Choroid plexus epithelial cell (primary cell): ENCODE data around the gene TNS4.
A peak's percentile ranks its signal among the peaks of the same experiment; 100 is the strongest.

Source experiments
- DNase-seq: peaks from one replicate; pipeline ENCODE4 v3.0.0-alpha.2; 2010; ENCODE audit warnings: low read depth
- H3K4me3 ChIP-seq: 2 replicates; pipeline ENCODE4 v1.5.1; 2011; ENCODE audit warnings: low read depth, mild to moderate bottlenecking, control low read depth, low read length, moderate library complexity
- CTCF ChIP-seq: conservative IDR thresholded peaks from 2 replicates; pipeline ENCODE4 v1.5.1; 2011; ENCODE audit warnings: low read depth, mild to moderate bottlenecking, control low read depth, inconsistent platforms, low read length, moderate library complexity

The TNS4 gene

GRCh38 chr17:40515491-40516041 is 14.1 kb upstream of the TNS4 start:
- H3K4me3 ChIP-seq, result no peak overlapping the region
- TF ChIP-seq CTCF, result no peak
- no peak for DNase-seq

DNA sequence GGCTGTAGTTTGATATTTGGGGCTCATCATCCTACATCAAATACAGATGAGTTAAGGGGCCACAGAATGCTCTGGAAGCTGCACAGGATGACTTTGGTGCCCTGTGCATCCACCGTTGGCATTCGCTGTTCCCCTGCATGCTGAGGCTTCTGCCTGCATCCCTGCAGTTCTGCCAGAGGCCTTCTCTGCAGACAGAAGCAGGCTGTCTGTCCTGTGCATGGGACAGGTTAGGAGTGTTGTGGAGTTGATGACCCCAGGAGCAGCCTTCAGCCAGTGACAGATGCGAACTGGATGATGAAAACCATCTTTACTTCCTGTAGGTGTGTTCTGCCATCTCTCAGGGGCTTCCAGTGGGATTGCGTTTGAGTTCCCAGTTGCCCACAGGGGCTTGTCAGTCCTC is 13.6 kb upstream of the TNS4 start:
- TF ChIP-seq CTCF, result no peak

DNA sequence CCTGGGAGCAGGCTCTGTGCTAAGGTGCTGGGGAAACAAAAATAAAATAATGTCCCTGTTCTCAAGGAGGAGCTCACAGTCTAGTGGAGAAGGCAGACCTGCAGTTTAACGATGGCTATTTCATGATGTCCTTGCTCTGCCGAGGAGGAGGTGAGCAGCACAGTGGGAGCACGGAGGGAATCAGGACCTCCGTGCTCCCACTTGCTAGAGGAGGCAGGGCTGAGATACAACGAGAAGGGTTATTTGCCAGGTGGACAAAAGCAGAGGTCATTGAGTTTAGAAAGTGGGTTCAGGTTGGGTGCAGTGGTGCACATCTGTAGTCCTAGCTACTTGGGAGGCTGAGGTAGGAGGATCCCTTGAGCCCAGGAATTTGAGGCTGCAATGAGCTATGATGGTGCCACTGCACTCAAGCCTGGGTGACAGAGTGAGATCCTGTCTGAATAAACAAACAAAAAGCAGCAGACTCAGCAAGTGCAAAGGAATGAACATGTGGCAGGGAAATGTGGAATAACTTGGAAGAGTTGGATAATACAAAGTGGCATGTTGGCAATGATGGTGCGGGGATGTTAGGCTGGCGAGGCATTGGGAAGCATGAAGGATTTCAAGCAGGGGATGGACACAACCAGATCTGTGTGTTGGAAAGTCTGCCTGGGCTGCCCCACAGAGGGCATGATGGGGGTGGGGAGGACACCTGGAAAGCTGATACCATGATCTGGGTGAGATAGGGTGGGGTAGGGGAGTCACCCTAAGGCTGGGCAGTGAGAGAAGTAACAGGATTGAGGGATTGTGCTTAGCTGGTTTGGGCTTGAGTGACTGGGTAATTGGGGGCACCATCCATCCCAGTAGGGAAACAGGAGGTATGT is 12.8 kb upstream of the TNS4 start:
- no peak overlapping the region for H3K4me3 ChIP-seq
- TF ChIP-seq CTCF, result no peak
- no peak for DNase-seq

More for the DNA sequence above, 13.6 kb upstream of the TNS4 start:
- DNase-seq, result no peak
- H3K4me3 ChIP-seq, result no peak overlapping the region

GRCh38 chr17:40511667-40512220 is 10.3 kb upstream of the TNS4 start:
- no peak for DNase-seq
- no peak overlapping the region for H3K4me3 ChIP-seq
- no peak for TF ChIP-seq CTCF

DNA sequence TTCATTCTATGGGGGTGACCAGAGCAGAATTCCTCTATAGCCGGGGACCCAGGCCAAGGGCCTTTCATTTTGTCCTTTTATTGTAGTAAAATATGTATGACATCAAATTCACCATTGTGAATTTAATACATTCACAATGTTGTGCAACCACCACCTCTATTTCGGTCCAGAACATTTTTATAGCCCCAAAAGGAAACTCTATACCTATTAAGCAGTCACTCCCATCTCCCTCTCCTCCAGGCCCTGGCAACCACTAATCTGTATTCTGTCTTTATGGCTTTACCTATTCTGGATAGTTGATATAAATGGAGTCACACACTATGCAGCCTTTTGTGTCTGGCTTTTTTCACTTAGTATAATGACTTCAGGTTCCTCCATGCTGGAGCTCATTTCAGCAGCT is 9.7 kb upstream of the TNS4 start:
- DNase-seq, result peak; percentile 30
- no peak overlapping the region for H3K4me3 ChIP-seq
- TF ChIP-seq CTCF, result no peak

DNA sequence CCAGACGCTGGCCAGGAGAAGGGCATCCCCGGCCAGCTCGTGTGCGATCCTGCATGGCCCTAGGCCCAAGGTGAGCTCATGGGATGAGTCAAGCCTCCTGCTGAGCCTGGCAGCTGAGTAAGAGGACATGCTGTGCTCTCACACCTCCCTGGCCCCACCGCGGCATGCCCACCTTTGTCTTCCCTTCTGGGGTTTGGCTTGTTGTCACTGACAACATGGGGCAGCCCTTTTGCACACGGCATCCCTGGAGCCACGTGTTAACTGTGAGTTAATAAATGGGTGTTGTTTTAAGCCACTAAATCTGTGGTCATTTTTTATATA is 8.9 kb upstream of the TNS4 start:
- peak; percentile 90 for DNase-seq
- no peak for TF ChIP-seq CTCF
- H3K4me3 ChIP-seq, result no peak overlapping the region
